Astrocyte of the spinal cord (primary cell): ENCODE data around the gene TBX4.

Experiments used
- DNase-seq: peaks from one replicate; pipeline ENCODE4 v3.0.0; 2011; ENCODE audit warnings: low read depth, low spot score
- H3K4me3 ChIP-seq: 2 replicates; pipeline ENCODE4 v1.5.1; 2011; ENCODE audit warnings: low read depth, mild to moderate bottlenecking, low read length, moderate library complexity
- CTCF ChIP-seq: IDR thresholded peaks from 2 replicates; pipeline ENCODE4 v1.5.1; 2012; ENCODE audit warnings: low read depth, mild to moderate bottlenecking, low read length, inconsistent platforms
- in situ Hi-C: cut with HindIII; loops from 2 replicates; pipeline ENCODE4 v1.10.0; 2017; ENCODE audit warnings: low sequenced_read_pairs

The TBX4 gene

DNA sequence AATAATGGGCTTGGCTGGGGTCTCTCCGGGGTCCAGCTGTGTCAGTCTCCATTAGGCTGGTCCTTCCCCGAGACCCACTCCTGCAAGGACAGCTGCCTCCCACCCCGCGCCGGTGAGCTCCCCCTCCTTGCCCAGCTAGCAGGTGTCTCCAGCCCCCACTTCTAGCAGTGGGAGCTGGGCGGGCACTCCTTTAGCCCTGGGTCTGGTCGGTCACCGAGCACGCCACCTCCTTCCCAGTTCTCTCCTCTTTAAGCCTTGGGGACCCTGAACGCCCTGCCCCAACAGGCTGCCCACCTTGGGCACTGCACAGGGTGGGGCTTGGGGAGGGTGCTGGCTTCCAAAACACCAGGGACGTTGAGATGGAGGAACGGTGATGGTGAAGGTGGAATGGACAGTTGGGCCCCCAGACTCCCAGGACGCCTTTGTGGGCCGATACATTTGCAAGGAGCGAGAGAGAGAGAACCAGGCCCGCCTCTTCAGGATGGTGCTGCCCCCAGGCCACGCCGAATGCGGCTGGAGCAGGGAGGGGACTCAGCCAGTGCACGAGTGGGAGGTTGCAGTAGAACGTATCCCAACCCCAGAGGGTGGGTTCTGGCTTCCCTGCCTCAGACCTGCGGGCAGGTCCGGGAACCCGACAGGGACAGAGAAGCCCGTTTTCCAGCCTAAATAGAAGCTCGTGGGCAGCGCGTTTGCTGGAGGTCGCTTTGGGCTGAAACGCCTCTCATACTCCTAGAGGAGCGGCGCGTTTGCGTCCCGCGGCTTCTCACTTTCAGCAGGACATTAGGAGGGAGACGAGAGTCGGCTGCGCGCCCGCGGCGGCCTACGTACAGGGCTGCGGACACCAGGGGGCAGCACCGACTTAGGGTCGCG, 41.8 kb upstream of the TBX4 start:
- peak overlapping the region; percentile 10 for H3K4me3 ChIP-seq
- DNase-seq = peak; percentile 63
- TF ChIP-seq CTCF = peak; percentile 64
- in situ Hi-C loops = no loop called here

DNA sequence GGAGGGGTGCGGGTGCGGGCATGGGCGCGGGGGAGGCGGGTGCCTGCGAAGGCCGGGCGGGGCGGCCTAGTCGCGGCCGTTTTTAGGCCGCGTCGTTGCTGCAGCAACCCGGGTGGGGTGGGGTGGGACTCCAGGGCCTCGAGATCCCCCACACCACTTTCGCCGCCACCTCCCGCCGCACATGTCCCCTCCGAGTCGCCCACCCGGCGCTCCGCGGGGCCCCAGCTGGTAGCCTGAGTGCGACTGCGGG, 41.3 kb upstream of the TBX4 start:
- in situ Hi-C loops = no loop called here
- TF ChIP-seq CTCF = no peak
- H3K4me3 ChIP-seq = peak overlapping the region; percentile 46
- DNase-seq = no peak

DNA sequence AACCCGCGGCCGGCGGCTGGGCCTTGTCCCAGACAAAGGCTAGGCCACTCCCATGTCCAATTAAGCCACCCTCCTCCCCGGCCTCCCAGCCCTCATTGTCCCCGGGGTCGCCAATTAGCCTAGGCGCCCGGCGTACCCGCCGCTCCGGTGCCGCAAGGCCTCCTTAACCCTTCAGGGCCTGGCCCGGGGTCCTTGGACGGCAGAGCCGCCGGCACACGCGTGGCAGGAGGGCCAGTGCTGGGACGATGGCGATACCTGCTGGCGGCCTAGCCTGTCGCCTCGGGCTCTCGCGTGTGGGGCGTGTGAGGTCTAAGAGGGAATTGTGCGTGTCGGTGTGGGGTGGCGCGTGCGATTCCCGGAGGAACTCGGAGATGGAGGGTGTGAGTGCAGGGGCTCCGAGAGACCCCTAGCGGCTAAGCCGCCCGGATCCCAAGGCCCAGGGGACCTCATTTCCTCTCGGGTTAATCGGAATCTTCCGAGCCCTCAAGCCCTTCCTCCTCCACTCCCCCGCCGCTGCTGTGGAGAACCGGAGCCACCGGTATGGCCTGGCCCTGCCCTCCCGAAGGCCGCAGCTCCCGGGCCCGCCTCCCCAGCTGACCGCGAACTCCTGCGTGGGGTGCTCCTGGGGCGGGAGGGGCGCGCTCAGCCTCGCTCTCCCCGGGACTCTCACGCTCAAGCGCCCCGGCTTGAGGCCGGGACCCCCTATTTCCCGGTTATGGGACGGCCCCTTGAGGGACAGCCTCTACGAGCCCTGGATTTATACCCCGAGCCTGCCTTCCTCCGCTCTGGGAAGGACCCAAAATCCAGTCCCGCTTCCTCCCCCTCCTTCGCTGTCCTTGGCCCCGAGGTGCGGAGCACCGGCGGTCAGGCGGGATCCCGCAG, 40.7 kb upstream of the TBX4 start:
- peak overlapping the region; percentile 46 for H3K4me3 ChIP-seq
- in situ Hi-C loops = no loop called here
- peak; percentile 18 for TF ChIP-seq CTCF
- DNase-seq = peak; percentile 61

DNA sequence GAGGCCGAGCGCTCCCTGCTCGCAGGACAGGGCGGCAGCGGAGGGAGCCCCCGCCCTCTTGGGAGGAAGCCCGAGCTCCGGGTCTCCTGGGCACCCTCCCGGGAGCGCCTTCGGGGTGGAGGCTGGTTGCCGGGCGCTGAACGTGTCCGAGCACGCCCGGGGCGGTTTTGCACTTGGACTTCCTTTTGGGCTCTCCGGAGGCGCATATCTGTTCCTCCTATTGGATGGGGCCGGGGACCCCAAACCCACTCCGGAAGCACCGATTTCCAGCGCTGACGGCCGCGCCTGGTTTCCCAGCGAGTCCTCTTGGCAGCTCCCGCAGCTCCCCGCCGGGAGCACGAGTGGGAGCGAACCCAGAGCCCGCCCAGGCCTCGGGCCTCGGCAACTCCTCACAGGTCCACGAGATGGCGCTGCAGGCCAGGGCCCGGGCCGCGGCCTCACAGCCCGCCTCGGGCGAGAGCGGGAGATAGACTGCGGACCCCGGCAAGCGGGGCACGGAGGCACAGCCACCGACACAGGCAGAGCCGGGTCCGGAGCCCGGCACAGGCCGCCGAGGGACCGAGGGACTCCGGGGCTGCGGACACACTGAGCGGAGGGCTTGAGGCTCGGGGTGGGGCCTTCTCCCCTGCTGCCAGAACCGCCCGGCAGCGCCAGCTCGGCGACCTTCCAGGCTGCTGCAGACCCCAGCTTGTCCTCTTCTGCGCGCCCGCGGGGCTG, 39.9 kb upstream of the TBX4 start:
- peak; percentile 91 for TF ChIP-seq CTCF
- peak; percentile 79 for DNase-seq
- in situ Hi-C loops = no loop called here
- H3K4me3 ChIP-seq = peak overlapping the region; percentile 46

- DNase-seq = no peak
- TF ChIP-seq CTCF = no peak
- in situ Hi-C loops = no loop called here
These were observed 39.2 kb upstream of the TBX4 start for GRCh38 chr17:61412860-61413660.

More at GRCh38 chr17:61412860-61413660, 39.2 kb upstream of the TBX4 start:
- peak overlapping the region; percentile 46 for H3K4me3 ChIP-seq
